GM19372 (cell line): ENCODE measurements around the gene NYNRIN.

Experiments used
- ATAC-seq: cut with Tn5 transposase; IDR thresholded peaks from one replicate; pipeline ENCODE4 v1.9.1; 2021; ENCODE audit warnings: mild to moderate bottlenecking, low read depth, moderate library complexity; ENCODE audit not compliant: unreplicated experiment

The NYNRIN gene

DNA sequence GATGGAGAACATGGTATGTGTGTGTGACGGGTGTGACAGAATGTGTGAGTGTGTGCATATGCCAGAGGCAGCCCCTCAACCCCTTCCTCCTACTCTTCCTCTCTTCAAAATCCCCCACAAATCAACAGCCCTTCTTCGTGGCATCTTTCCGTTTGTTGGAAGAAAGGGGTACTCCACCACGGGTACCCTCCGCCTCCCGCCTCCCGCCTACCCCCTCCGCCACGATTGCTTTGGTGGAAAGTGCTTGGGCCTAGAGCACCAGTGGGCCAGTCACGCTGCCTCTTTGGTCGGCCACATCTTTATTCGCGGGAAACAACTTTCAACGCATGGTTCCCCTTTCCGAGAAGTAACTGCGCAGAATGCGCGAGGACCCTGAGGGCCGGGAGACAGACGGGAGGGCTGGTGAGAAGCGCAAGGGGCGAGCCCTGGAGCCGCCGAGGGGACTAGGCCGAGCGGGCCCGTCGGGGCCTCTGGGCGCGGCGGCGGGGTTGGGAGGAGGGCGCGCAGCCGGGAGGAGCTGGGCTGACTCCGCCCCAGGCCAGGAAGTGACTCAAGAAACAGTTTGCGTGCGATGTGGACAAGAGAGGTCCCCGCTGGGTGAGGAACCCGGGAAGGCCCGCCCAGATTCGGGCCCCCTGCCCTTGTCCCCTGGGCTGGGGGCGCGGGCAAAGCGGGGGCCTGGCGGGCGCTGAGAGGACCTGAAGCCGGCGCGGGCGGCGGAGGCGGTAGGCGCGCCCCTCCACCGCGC lies 30.8 kb downstream of the NYNRIN start, which contains the start of the genes CBLN3 and KHNYN:
Gene CBLN3 (minus strand): TSS at position 274 of the 748 bp plus-strand sequence. CDS start 614 bp downstream, outside the sequence.
Gene KHNYN (plus strand): TSS at position 560 of the 748 bp plus-strand sequence. CDS start 777 bp downstream, outside the sequence.
- ATAC-seq = peak; percentile 75

DNA sequence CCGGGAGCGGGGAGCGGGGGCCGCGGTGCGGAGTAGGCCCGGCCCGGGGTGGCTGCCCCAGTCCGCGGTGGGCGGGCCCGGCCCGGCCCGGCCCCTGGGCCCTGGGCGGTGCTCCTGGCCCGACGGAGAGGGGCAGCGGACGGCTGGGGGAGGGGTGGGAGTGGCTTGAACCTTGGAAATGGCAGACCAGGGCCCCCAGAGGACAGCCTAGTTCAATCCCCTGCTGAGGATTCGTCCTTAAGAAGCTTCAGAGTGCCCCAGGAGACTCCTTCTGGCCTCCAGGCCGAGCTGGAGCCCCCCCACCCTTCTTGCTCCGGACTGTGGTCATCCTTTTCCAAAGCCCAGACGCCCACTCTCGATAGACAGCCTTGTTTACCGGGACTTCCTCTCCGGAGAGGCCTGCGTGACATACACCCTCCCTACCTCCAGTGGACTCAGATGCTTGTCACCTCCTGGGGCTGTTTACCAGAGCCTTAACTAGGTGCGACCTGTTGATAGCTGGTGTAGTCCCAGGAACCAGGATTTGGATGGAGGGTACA lies 31.4 kb downstream of the NYNRIN start:
- peak; percentile 59 for ATAC-seq

DNA sequence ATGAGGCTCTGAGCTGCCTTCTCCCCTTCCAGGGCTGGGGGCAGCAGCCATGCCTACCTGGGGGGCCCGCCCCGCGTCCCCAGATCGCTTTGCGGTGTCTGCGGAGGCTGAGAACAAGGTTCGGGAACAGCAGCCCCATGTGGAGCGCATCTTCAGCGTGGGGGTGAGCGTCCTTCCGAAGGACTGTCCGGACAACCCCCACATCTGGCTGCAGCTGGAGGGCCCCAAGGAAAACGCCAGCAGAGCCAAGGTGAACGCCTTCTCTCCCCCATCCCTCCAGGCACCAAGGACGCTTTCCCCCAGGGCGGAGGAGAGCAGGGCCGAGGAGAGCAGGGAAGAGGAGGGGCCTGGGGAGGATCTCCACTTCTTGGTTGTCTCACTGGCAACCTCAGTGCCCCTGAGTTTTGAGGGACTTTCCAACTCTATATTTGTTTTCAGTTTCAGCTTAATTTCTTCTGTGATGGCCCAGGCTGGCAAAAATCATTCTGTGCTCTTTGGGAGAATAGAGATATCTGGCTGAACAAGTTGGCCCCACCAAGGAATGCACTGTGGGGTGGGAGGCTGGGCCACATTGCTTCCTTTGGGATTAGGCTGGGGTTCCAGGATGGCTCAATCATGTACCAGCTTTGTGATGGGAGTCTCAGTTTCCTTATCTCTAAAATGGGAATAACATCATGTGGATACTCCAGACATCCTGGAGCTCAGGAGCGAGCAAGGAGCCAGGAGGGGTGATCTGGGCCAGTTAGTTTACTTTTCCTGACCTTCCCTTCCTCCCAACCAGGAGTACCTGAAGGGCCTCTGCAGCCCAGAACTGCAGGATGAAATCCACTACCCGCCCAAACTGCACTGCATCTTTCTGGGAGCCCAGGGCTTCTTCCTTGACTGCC lies 32.1 kb downstream of the NYNRIN start:
- no peak for ATAC-seq

DNA sequence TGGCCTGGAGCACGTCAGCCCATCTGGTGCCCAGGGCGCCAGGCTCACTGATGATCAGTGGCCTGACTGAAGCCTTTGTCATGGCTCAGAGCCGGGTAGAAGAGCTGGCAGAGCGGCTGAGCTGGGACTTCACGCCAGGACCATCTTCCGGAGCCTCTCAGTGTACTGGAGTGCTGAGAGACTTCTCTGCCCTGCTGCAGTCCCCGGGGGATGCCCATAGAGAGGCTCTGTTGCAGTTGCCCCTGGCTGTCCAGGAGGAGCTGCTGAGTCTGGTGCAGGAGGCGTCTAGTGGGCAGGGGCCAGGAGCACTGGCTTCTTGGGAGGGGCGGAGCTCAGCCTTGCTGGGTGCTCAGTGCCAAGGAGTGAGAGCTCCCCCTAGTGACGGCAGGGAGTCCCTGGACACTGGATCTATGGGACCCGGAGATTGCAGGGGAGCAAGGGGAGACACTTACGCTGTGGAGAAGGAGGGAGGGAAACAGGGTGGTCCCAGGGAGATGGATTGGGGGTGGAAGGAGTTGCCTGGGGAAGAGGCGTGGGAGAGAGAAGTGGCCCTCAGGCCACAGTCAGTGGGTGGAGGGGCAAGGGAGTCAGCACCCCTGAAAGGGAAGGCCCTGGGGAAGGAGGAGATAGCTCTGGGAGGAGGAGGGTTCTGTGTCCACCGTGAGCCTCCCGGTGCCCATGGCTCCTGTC lies 32.9 kb downstream of the NYNRIN start:
- ATAC-seq = peak; percentile 46

DNA sequence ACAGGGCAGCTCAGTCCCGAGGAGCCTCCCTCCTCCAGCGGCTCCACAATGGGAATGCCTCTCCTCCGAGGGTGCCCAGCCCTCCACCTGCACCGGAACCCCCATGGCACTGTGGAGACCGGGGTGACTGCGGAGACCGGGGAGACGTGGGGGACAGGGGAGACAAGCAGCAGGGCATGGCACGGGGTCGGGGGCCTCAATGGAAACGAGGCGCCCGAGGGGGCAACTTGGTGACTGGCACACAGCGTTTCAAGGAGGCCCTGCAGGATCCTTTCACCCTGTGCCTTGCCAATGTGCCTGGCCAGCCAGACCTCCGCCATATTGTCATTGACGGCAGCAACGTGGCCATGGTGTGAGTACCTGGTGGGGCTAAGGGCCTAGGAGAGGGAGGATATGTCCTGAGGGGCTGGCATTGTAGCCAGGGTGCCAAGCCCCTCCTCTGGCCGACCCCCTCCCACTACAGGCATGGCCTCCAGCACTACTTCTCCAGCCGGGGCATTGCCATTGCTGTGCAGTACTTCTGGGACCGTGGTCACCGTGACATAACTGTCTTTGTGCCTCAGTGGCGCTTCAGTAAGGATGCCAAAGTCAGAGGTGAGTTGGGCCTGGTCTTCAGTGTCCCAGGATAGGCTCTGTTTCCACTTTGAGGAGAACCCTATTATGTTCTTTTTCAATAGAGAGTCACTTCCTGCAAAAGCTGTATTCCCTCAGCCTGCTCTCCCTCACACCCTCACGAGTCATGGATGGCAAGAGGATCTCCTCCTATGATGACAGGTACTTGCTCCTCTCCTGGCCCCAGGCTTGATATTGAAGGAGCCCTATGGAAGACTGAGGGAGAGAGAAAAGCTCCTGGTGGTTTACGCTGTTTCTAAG lies 33.7 kb downstream of the NYNRIN start:
- no peak for ATAC-seq

DNA sequence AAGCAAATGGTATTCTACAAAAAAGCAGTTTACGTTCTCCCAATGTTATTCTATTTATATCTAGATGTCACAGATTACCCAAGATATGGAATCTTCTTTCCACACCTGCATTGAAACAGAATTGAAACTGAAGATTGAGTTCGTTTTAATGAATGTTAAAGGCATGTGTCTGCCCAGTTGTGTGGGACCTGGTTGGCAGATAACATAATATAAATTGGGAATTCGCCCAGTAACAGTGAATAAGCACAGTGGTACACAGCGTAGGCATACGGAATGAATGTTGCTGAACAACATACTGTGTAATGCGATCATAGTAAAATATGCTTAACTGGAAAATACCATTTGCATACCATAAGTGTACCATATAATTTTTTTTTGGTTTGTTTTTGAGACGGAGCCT lies 35.2 kb downstream of the NYNRIN start:
- no peak for ATAC-seq

DNA sequence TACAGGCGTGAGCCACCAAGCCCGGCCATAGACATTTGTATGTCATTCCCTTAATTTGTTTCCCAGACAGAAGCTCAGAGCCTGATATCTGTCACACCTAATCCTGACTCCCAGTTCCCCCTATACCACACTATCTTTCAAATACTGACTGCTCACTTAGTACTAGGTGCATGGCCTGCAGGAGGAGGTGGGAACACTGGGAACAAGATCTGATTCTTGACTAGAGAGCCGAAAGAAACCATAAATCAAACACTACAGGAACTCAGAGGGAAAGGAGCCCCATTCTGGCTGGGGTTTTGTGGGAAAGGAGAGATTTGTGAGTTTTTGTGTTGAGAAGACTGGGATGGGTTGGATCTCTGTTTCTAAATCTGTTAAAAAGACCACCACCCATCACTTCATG lies 35.9 kb downstream of the NYNRIN start:
- ATAC-seq = no peak

DNA sequence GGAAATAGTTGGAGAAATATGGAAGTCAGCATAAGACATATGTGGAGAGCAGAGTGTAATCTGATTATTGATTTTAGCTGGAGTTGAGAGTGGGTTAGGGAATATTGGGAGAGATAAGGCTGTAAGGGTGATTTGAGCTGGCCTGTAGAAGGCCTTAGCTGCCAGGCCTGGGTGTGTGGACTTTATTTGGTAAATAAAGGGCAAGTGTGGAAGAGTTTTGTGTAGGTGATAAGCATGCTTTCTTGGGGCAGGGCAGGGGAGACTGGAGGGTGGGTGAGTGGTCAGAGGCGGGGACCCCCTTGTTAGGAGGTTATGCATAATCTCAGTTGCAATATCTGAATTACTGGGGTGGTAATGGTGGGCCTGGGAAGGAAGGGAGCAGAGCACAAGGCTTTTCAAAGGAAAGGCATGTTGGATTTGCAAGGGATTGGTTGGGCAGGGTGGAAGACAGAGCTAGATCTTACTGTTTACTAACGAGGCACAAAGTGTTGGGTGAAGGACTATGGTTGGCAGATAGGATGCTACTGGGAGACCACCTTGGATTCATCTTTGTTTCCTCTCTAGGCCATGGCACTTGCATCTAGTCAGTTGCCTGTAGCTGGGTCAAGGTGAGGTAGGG lies 36.5 kb downstream of the NYNRIN start:
- ATAC-seq = no peak

DNA sequence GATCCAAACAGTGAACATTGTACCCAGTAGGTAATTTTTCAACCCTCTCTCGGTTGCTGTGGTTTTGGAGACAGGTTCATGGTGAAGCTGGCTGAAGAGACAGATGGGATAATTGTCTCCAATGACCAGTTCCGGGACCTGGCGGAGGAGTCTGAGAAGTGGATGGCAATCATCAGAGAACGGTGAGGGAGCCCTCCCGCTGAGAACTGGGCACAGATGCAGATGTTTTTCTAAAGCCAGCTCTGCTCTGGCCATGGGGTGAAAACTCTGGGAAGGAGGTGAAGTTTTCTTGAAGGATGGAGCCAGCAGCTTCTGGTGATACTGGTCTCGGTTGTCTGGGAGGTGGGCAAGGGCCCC lies 37.2 kb downstream of the NYNRIN start:
- ATAC-seq = no peak

DNA sequence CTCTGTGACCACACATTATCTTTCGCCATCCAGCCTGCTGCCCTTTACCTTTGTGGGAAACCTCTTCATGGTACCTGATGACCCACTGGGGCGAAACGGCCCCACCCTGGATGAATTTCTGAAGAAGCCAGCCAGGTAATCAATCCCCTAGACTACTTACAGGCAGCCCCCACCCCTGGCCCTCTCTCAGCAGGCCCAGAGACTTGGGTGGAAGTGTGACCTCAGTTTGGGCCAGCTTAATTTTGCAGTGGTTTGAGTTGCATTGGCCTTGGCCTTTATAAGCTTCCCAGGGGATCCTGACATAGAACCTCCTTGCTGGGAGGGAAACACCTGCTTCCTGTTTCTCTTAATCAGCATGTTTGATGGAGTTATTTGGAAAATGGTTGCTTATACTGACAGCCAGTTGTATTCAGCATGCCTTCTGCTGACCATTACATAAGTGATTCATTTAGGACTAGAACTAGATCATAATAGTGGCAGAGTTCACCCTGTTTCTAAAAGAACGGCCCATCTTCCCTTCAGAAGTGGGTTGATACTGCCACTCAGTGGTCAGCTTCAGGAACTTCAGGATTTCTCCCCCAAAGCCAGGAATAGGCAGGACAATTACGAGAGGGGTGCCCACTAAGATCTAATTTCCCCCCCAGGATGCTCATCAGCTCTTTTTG lies 37.7 kb downstream of the NYNRIN start:
- ATAC-seq = no peak

DNA sequence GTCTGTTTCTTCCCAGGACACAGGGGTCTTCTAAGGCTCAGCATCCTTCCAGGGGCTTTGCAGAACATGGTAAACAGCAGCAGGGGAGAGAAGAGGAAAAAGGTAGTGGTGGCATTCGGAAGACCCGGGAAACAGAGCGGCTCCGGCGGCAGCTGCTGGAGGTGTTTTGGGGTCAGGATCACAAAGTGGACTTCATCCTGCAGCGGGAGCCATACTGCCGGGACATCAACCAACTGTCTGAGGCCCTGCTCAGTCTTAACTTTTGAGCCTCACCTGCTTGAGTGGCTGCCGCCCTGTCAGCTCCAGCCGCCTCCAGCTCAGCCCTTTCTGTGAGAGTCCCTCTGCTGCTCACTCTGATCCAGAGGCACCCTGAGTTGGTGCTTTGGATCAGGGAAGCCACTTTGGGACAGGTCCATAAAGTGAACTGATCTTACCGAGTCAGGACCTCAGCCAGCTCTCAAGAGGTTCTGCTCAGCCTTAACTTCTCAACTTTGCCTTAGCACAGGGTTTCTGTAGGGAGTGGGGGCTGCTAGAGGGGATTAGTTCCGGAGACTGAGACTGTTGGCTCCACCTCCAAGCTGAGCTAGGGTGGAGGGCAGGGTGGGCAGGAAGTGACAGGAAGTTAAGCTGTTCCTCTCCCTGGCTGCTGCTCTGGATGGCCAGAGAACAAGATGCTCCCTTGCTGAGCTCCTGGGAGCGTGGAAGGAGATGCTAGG lies 38.4 kb downstream of the NYNRIN start:
- ATAC-seq = no peak

DNA sequence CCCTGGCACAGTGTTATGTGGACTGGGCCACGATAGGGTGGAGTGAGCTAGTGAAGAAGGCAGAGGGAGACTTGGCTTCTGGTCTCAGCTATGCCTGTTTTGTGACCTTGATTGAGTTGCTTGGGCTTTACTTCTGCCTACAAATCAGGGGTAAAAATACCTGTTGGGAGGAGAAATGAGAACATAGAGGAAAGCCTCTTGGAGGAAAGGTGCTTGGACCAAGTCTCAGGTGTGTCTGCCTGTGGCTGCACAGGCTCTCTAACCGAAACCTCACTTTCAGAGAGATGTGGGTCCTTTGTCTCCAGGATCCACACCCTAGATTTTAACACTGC lies 38.9 kb downstream of the NYNRIN start:
- ATAC-seq = no peak

DNA sequence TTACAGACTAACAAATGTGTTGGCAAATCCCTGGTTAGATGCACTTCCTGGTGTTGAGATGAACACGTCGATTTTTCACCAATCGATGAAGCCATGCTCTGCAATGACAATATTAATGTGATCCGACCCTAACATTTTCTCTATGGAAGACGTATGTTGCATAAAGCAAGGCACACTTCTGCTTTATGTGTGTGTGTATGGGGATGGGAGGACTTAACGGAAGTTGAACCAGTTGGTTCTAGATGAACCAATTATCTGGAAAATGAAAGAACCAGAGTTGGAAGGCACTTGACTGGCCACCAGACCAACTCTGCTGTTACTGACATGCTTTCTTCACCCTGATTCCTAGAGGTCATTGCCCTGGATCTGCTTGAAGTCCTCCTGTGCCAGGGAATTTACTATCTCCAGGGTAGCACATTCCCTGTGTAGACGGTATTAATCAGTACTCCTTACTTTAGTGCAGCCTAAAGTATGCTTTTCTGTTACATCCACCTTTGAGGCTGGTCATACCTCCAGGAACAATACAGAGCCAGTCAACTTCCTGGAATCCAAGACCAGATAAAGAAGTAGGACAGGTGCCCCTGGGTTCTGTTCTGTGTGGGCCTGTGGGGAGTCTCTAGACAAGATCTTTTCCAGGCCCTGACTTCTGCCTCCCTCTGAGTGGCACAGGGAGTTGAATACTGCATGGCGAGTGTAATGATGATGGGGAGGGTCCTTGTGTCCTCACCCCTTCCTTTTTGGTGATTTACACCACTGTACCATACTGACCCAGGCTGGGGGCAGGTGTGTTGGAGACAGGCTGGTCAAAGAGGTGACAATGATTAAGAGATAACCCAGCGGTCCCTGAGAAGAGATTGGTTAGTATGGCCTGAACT lies 39.7 kb downstream of the NYNRIN start:
- ATAC-seq = no peak

DNA sequence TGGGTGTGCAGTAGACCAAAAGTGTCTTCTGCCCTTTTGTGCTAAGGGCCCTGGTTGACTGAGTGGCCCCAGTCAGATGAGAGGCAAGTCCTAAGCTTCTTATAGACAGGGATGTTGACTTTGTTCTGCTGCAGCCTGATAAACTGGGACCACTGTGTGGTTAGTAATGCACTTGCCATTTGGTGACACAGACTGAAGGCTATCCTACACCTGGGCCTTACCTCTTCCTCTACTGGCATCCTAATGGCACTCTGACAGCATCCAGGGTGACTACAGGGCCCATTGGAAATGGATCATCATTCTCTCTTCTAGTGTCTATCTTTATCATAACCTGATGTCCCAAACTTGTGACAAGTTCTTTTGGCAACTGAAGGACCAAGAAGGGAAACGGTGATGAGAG lies 40.5 kb downstream of the NYNRIN start:
- no peak for ATAC-seq

DNA sequence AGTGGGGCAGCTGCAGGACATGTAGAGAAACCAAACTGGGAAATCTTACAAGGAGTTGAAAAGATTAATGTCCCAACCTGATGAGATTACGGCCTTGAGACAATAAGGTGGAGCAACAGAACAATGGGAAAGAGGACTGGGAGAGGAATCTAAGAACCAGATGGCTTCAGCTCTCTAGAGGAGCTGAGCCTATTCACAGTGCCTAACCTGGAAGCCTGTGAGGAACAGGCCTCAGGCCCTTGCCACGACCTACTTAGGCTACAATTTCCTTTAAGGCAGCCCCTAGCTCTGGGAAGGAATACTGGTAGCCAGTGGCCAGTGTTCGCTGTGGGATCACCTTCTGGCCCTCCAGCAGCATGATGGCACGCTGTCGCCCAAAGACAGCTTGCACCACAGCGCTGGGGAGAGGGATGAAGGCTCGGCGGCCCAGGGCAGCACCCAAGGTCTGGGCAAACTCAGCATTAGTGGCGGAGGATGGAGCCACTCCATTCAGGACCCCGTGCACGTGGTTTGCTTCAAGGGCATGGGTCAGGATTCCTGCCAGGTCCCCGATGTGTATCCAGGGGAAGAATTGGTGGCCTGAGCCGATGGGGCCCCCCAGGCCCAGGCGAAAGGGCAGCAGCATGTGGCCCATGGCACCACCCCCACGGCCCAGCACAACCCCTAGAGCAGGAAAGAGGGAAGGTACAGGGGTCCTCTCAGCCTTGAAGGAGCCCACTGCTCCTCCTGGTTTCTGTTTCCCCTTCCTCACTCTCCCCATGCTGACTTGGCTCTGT lies 41.2 kb downstream of the NYNRIN start:
- ATAC-seq = no peak

DNA sequence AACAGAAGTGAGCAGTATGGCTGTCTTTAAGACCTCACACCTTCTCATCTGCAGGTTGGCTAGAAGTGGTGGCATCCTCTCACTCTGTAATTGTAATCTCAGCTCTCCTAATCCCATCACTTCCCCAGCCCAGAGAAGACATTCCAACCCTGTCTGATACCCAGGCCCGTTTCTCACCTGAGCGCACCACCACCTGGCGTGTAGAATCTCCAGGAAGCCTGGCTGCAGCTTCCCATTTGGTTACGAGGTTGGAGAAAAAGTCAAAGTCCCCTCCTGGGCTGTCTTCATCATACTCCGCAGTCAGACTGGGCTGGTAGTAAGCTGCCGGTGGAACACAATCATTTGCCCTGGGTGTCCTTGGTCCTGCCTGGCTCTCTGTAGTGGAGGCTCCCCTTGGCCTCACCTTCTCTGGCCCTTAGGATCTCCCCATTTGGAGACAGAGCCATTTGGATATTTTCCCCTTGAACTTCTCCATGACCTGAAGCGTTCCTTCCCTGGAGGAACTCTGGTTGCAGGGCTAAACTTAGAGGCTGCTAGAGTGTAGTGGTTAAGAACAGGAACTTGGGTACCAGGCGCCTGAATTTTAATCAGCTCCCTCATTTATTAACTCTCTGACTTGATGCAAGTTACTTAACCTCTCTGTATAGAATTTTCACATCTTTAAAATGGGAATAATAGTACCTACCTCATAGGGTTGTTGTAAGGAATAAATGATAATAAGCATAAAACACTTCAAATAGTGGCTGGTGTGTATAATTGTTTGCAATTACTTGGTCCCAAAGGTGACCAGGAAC lies 42.0 kb downstream of the NYNRIN start:
- ATAC-seq = no peak
